OCI-LY3 (cell line): ENCODE data around the gene NTSR2.
"Not testable (repeated sequence)": the region's sequence is repeated elsewhere in the genome, so short reads cannot be mapped to it uniquely, and the experiment has no call there.

ENCODE experiments used
- CTCF ChIP-seq: fragments of 200-600, 300-600 bp; sonication (generic); IDR thresholded peaks from 2 replicates; pipeline ENCODE4 v1.5.1; 2014; ENCODE audit warnings: antibody characterized with exemption, low read length, low read depth
- EZH2phosphoT487 ChIP-seq: fragments of 200-600 bp; shearing (Covaris generic); IDR thresholded peaks from 2 replicates; pipeline ENCODE4 v1.6.1; 2018; ENCODE audit warnings: antibody characterized with exemption, mixed run types, low read depth

GRCh38 chr2:11660396-11660795, 9.6 kb downstream of the NTSR2 start:
- not testable (repeated sequence) for TF ChIP-seq CTCF, EZH2phosphoT487
